PC-3 (cell line): ENCODE results near the gene UBA6.

Experiments used
- EZH2 ChIP-seq: fragments of 300-600 bp; sonication (generic); IDR thresholded peaks from one replicate; pipeline ENCODE4 v1.6.1; 2017; ENCODE audit warnings: antibody characterized with exemption, mild to moderate bottlenecking, low read length; ENCODE audit not compliant: unreplicated experiment
- EZH2phosphoT487 ChIP-seq: fragments of 300-600 bp; sonication (generic); IDR thresholded peaks from 2 replicates; pipeline ENCODE4 v1.6.1; 2018; ENCODE audit warnings: mild to moderate bottlenecking, antibody characterized with exemption, low read length, borderline replicate concordance
- TF ChIP-seq, protein P1 (sequence below): fragments of 300-600 bp; sonication (generic); conservative IDR thresholded peaks from 2 replicates; pipeline ENCODE4 v1.5.1; 2017; ENCODE audit warnings: antibody characterized with exemption, low read depth, mild to moderate bottlenecking, low read length

- TF ChIP-seq, protein P1, sequence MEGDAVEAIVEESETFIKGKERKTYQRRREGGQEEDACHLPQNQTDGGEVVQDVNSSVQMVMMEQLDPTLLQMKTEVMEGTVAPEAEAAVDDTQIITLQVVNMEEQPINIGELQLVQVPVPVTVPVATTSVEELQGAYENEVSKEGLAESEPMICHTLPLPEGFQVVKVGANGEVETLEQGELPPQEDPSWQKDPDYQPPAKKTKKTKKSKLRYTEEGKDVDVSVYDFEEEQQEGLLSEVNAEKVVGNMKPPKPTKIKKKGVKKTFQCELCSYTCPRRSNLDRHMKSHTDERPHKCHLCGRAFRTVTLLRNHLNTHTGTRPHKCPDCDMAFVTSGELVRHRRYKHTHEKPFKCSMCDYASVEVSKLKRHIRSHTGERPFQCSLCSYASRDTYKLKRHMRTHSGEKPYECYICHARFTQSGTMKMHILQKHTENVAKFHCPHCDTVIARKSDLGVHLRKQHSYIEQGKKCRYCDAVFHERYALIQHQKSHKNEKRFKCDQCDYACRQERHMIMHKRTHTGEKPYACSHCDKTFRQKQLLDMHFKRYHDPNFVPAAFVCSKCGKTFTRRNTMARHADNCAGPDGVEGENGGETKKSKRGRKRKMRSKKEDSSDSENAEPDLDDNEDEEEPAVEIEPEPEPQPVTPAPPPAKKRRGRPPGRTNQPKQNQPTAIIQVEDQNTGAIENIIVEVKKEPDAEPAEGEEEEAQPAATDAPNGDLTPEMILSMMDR = no peak
- TF ChIP-seq EZH2 = no peak
- no peak for TF ChIP-seq EZH2phosphoT487
Observed at GRCh38 chr4:67718848-67719247, 17.9 kb upstream of the UBA6 start.
